ENCODE results near the gene ALK. TPM values are rescaled to one million over a fixed set of nuclear protein-coding genes. Genes with fewer than 3 reads are reported as not detected.

Gene ALK
- total and polyA plus RNA-seq, 2 donors, result 0.19 to 0.21 TPM

DNA sequence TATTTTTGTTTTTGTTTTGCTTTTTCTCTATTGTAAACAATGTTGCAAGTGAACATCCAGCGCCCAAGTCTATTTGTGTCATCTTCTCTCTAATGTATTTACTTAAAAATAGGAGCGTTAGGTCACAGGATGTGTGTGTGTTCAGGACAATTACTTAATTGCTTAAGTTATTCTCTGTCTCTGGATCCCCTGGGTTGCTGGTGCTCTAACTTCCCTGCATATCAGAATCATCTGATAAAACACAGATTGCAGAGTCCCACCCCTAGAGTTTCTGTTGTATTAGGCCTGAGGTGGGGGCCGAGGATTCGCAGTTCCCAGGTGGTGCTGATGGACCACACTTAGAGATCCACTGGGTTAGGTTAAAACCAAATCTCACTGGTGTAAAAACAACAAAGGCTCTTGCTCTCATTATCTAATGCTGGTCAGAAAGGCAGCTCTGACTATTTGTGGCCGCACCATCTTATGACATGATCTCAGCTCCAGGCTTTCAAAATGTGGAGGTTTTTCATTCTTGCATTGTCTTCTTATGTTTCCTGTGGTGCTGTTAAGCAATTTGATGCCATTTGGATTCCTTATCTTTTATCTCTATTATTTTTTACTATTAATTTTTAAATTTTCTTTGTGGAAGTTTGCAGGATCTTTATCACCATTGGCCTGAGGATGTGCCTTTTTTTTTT, 718.4 kb downstream of the ALK start:
- no peaks in the 10 kb centered on the region for H3K27me3 ChIP-seq (ENCODE audit: control insufficient read depth in 2 of 2, insufficient read depth in 1 of 2, low read length in 1 of 2)
- no peak for DNase-seq (ENCODE audit: low read depth in 6 of 9, low spot score in 9 of 9)
- H3K9me3 ChIP-seq (ENCODE audit: control insufficient read depth in 2 of 2, insufficient read depth in 1 of 2, low read length in 1 of 2), result no peaks in the 10 kb centered on the region
- H3K4me3 ChIP-seq (ENCODE audit: low read length in 2 of 2), result no peak overlapping the region
- no peak overlapping the region for H3K27ac ChIP-seq (ENCODE audit: low read depth in 1 of 2, low read length in 1 of 2)
- no peaks in the 10 kb centered on the region for H3K4me1 ChIP-seq (ENCODE audit: control insufficient read depth in 2 of 2, insufficient read depth in 2 of 2, low read length in 2 of 2)
- 96% methylated on average over 5 of the region's 5 CpGs for WGBS
- H3K36me3 ChIP-seq (ENCODE audit: control insufficient read depth in 2 of 2, insufficient read depth in 2 of 2, low read length in 1 of 2), result peaks cover 0 to 2% of the 10 kb centered on the region in 2 donors

DNA sequence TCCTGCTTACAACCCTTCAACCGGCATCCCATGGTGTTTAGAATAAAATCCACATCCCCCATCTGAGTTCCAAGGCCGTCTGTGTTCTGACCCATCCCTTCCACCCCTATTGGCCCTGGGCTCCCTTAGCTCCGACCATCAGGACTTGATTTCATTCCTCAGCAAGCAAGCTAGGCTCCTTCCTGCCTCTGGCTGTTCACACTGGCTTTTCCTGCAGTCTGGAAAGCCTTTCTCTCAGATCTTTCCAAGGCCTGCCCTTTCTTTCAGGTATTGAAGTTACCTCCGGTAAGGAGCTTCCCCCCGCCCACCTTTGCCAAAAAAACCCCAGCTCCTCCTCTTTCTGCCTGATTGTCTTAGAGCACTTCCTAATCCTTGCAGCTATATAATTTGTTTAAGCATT, 719.4 kb downstream of the ALK start:
- peaks cover 0 to under 1% of the 10 kb centered on the region in 2 donors for H3K36me3 ChIP-seq (ENCODE audit: control insufficient read depth in 2 of 2, insufficient read depth in 2 of 2, low read length in 1 of 2)
- H3K4me1 ChIP-seq (ENCODE audit: control insufficient read depth in 2 of 2, insufficient read depth in 2 of 2, low read length in 2 of 2), result no peaks in the 10 kb centered on the region
- H3K4me3 ChIP-seq (ENCODE audit: low read length in 2 of 2), result no peak overlapping the region
- no peaks in the 10 kb centered on the region for H3K9me3 ChIP-seq (ENCODE audit: control insufficient read depth in 2 of 2, insufficient read depth in 1 of 2, low read length in 1 of 2)
- H3K27ac ChIP-seq (ENCODE audit: low read depth in 1 of 2, low read length in 1 of 2), result no peak overlapping the region
- no peak for DNase-seq (ENCODE audit: low read depth in 6 of 9, low spot score in 9 of 9)
- 93% methylated on average over 5 of the region's 5 CpGs for WGBS
- no peaks in the 10 kb centered on the region for H3K27me3 ChIP-seq (ENCODE audit: control insufficient read depth in 2 of 2, insufficient read depth in 1 of 2, low read length in 1 of 2)

DNA sequence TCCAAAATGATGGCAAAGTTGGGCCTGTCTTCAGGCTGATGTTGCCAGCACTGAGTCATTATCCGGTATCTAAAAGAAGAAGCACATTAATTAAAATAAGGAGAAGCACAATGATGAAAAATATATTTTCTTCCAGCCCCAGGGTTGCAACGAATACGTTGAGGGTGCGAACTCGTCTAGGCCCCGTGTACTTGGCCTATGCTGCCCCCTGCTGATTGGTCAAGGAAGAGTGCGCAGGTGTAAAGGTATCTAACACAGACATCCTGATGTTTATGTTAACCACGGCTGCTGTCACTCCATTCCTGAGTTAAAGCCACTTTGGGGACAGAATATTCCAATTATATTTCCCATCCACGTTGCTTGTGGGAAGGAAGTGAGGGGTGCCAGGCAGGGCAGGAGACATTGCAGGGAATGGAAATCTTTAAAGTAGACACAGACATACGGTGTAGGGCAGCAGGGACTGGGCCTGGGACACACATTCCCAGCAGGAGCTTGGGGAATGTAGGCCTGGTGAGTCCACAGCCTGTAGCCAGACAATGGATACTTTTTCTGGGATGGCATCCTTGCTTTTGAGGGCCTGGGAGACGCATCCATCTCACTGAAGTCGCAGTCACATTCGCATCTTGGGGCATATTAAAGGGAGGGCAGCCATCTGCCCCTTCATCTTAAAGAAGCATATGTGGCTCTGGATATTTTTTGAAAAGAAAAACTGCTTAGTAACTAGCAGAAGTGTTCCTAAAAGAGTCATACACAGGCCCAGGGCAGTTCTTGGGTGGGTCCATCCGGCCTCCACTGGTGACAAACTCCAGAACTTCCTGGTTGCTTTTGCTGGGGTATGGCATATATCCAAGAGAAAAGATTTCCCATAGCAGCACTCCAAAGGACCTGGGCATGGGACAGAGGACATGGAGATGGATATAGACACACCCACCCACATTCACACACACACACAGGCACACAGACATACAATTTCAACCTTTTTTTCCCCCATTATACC, 724.3 kb downstream of the ALK start:
- DNase-seq (ENCODE audit: low read depth in 6 of 9, low spot score in 9 of 9), result peak; percentile 46 to 93 (median 76)
- Histone ChIP-seq H3K4me1 (ENCODE audit: control insufficient read depth in 2 of 2, insufficient read depth in 2 of 2, low read length in 2 of 2) (peaks cover 3 to 7% of the 10 kb centered on the region in 2 donors), H3K9me3 (ENCODE audit: control insufficient read depth in 2 of 2, insufficient read depth in 1 of 2, low read length in 1 of 2) (no peaks in the 10 kb centered on the region), H3K27ac (ENCODE audit: low read depth in 1 of 2, low read length in 1 of 2) (no peak overlapping the region), H3K27me3 (ENCODE audit: control insufficient read depth in 2 of 2, insufficient read depth in 1 of 2, low read length in 1 of 2) (no peaks in the 10 kb centered on the region), H3K36me3 (ENCODE audit: control insufficient read depth in 2 of 2, insufficient read depth in 2 of 2, low read length in 1 of 2) (no peaks in the 10 kb centered on the region), H3K4me3 (ENCODE audit: low read length in 2 of 2) (no peak overlapping the region)
- WGBS, result 38% methylated on average over 14 of the region's 14 CpGs

DNA sequence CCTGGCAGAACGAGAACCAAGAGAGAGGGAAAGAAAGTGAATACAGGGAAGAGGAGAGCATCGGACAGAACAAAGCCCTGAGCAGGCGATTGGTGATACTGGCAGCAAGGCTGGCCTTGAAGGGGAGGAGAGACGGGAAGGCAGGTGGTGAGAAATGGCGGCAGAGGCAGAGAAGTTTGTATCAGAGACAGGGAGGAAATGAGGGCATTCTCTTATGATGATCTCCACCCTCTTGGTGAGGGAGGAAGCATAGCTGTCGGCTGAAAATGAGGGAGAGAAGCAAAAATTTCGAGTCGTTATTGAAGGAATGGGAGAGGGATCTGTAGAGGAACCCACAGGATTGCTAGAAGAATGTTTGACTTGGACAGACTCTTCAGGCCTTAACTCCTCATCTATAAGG, 725.6 kb downstream of the ALK start:
- H3K9me3 ChIP-seq (ENCODE audit: control insufficient read depth in 2 of 2, insufficient read depth in 1 of 2, low read length in 1 of 2), result no peaks in the 10 kb centered on the region
- no peaks in the 10 kb centered on the region for H3K36me3 ChIP-seq (ENCODE audit: control insufficient read depth in 2 of 2, insufficient read depth in 2 of 2, low read length in 1 of 2)
- peaks cover 7 to 12% of the 10 kb centered on the region in 2 donors for H3K4me1 ChIP-seq (ENCODE audit: control insufficient read depth in 2 of 2, insufficient read depth in 2 of 2, low read length in 2 of 2)
- no peak overlapping the region for H3K4me3 ChIP-seq (ENCODE audit: low read length in 2 of 2)
- peak in 1 of 9 donors; percentile 25 for DNase-seq (ENCODE audit: low read depth in 6 of 9, low spot score in 9 of 9)
- WGBS, result 92% methylated on average over 8 of the region's 8 CpGs
- no peaks in the 10 kb centered on the region for H3K27me3 ChIP-seq (ENCODE audit: control insufficient read depth in 2 of 2, insufficient read depth in 1 of 2, low read length in 1 of 2)
- no peak overlapping the region for H3K27ac ChIP-seq (ENCODE audit: low read depth in 1 of 2, low read length in 1 of 2)

DNA sequence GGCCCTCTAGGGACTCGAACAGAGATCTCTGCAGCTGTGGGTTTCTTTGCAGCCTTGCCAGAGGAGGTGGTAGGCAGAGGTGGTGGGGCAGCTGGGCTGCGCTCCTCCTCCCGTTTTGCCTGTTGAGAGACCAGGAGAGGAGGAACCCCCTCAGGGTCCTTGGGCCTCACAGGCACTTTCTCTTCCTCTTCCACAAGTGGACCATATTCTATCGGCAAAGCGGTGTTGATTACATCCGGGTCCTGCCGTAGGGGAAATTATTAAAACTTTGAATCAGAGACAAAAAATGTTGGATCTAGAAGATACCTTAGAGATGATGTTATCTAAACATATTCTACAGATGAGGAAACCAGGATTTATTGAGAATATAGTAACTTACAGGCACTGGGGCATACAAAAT, 727.7 kb downstream of the ALK start:
- no peaks in the 10 kb centered on the region for H3K36me3 ChIP-seq (ENCODE audit: control insufficient read depth in 2 of 2, insufficient read depth in 2 of 2, low read length in 1 of 2)
- H3K4me1 ChIP-seq (ENCODE audit: control insufficient read depth in 2 of 2, insufficient read depth in 2 of 2, low read length in 2 of 2), result peaks cover 18 to 22% of the 10 kb centered on the region in 2 donors
- H3K27me3 ChIP-seq (ENCODE audit: control insufficient read depth in 2 of 2, insufficient read depth in 1 of 2, low read length in 1 of 2), result no peaks in the 10 kb centered on the region
- WGBS, result 84% methylated on average over 7 of the region's 7 CpGs
- DNase-seq (ENCODE audit: low read depth in 6 of 9, low spot score in 9 of 9), result no peak
- no peak overlapping the region for H3K4me3 ChIP-seq (ENCODE audit: low read length in 2 of 2)
- no peaks in the 10 kb centered on the region for H3K9me3 ChIP-seq (ENCODE audit: control insufficient read depth in 2 of 2, insufficient read depth in 1 of 2, low read length in 1 of 2)
- H3K27ac ChIP-seq (ENCODE audit: low read depth in 1 of 2, low read length in 1 of 2), result no peak overlapping the region

- peaks cover 23 to 28% of the 10 kb centered on the region in 2 donors for H3K4me1 ChIP-seq (ENCODE audit: control insufficient read depth in 2 of 2, insufficient read depth in 2 of 2, low read length in 2 of 2)
- H3K36me3 ChIP-seq (ENCODE audit: control insufficient read depth in 2 of 2, insufficient read depth in 2 of 2, low read length in 1 of 2), result no peaks in the 10 kb centered on the region
- H3K9me3 ChIP-seq (ENCODE audit: control insufficient read depth in 2 of 2, insufficient read depth in 1 of 2, low read length in 1 of 2), result no peaks in the 10 kb centered on the region
- no peak for DNase-seq (ENCODE audit: low read depth in 6 of 9, low spot score in 9 of 9)
- no peak overlapping the region for H3K4me3 ChIP-seq (ENCODE audit: low read length in 2 of 2)
- 98% methylated on average over 12 of the region's 12 CpGs for WGBS
- no peaks in the 10 kb centered on the region for H3K27me3 ChIP-seq (ENCODE audit: control insufficient read depth in 2 of 2, insufficient read depth in 1 of 2, low read length in 1 of 2)
- H3K27ac ChIP-seq (ENCODE audit: low read depth in 1 of 2, low read length in 1 of 2), result no peak overlapping the region
Observed at GRCh38 chr2:29193111-29193510, 728.3 kb downstream of the ALK start.

DNA sequence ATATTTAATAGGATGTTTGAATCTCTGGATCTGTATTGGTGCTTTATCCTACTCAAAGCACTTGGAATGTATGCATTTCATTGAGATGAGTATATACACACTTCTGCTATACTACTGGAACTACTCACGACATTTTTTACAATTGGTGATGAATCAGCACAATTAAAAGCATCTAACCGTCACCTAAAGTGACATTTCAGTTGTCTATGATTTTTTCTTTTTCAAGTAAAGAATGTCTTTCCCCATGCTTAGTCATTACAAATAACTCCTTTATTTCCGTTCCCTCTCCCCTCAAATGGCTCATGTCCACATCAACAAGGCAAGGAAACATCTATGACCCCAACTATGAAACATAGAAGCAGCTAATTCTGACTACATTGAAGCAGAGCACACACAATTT, 728.9 kb downstream of the ALK start:
- Histone ChIP-seq H3K9me3 (ENCODE audit: control insufficient read depth in 2 of 2, insufficient read depth in 1 of 2, low read length in 1 of 2) (peaks cover 0 to under 1% of the 10 kb centered on the region in 2 donors), H3K36me3 (ENCODE audit: control insufficient read depth in 2 of 2, insufficient read depth in 2 of 2, low read length in 1 of 2) (no peaks in the 10 kb centered on the region), H3K4me1 (ENCODE audit: control insufficient read depth in 2 of 2, insufficient read depth in 2 of 2, low read length in 2 of 2) (peaks cover 23 to 29% of the 10 kb centered on the region in 2 donors), H3K27ac (ENCODE audit: low read depth in 1 of 2, low read length in 1 of 2) (no peak overlapping the region), H3K4me3 (ENCODE audit: low read length in 2 of 2) (no peak overlapping the region), H3K27me3 (ENCODE audit: control insufficient read depth in 2 of 2, insufficient read depth in 1 of 2, low read length in 1 of 2) (no peaks in the 10 kb centered on the region)
- 72% methylated on average over 3 of the region's 3 CpGs for WGBS
- no peak for DNase-seq (ENCODE audit: low read depth in 6 of 9, low spot score in 9 of 9)

DNA sequence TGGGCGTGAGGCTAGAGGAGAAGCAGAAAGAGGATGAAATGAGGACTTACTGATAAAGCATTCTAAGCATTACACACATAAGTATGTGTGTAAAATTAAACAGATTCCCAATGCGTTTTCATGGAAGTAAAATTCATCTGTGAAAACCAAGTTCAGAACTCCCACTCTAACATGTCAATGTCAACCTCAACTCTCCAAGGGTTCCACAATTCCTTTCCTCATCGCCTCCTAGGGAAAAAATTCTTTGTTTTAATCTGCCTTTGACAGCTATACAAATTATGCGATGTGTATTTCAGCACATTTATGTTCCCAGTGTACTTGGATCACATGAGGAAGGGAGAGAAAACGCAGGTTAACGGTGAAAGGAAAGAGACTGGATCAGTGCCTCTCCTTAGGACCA, 729.6 kb downstream of the ALK start:
- Histone ChIP-seq H3K27ac (ENCODE audit: low read depth in 1 of 2, low read length in 1 of 2) (no peak overlapping the region), H3K9me3 (ENCODE audit: control insufficient read depth in 2 of 2, insufficient read depth in 1 of 2, low read length in 1 of 2) (peaks cover 2 to 5% of the 10 kb centered on the region in 2 donors), H3K27me3 (ENCODE audit: control insufficient read depth in 2 of 2, insufficient read depth in 1 of 2, low read length in 1 of 2) (no peaks in the 10 kb centered on the region), H3K36me3 (ENCODE audit: control insufficient read depth in 2 of 2, insufficient read depth in 2 of 2, low read length in 1 of 2) (peaks cover 0 to 4% of the 10 kb centered on the region in 2 donors), H3K4me3 (ENCODE audit: low read length in 2 of 2) (no peak overlapping the region), H3K4me1 (ENCODE audit: control insufficient read depth in 2 of 2, insufficient read depth in 2 of 2, low read length in 2 of 2) (peaks cover 23 to 29% of the 10 kb centered on the region in 2 donors)
- DNase-seq (ENCODE audit: low read depth in 6 of 9, low spot score in 9 of 9), result no peak
- WGBS, result 97% methylated on average over 6 of the region's 6 CpGs

GRCh38 chr2:29189052-29189451, 732.3 kb downstream of the ALK start:
- Histone ChIP-seq H3K36me3 (ENCODE audit: control insufficient read depth in 2 of 2, insufficient read depth in 2 of 2, low read length in 1 of 2) (peaks cover 0 to 4% of the 10 kb centered on the region in 2 donors), H3K4me1 (ENCODE audit: control insufficient read depth in 2 of 2, insufficient read depth in 2 of 2, low read length in 2 of 2) (peaks cover 18 to 29% of the 10 kb centered on the region in 2 donors), H3K9me3 (ENCODE audit: control insufficient read depth in 2 of 2, insufficient read depth in 1 of 2, low read length in 1 of 2) (peaks cover 2 to 5% of the 10 kb centered on the region in 2 donors), H3K4me3 (ENCODE audit: low read length in 2 of 2) (no peak overlapping the region), H3K27me3 (ENCODE audit: control insufficient read depth in 2 of 2, insufficient read depth in 1 of 2, low read length in 1 of 2) (no peaks in the 10 kb centered on the region), H3K27ac (ENCODE audit: low read depth in 1 of 2, low read length in 1 of 2) (peak overlapping the region; percentile 48 to 76)
- 2% methylated on average over 5 of the region's 5 CpGs for WGBS
- DNase-seq (ENCODE audit: low read depth in 6 of 9, low spot score in 9 of 9), result peak in 7 of 9 donors; percentile 50 to 90 (median 76)
